Measurements from ENCODE around the gene METTL22.

METTL22 gene

DNA sequence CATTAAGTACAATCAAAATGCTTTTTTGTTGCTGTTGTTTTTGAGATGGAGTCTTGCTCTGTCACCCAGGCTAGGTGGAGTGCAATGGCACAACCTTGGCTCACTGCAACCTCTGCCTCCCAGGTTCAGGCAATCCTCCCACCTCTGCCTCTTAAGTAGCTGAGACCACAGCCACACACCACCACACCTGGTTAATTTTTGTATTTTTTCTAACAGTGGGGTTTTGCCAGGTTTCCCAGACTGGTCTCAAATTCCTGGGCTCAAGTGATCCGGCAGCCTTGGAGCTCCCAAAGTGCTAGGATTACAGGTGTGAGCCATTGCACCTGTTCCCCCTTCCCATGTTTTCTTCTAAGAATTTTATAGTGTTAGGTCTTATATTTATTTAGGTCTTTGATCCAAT lies 48.0 kb downstream of the METTL22 start:
- DNase-seq = no peak

DNA sequence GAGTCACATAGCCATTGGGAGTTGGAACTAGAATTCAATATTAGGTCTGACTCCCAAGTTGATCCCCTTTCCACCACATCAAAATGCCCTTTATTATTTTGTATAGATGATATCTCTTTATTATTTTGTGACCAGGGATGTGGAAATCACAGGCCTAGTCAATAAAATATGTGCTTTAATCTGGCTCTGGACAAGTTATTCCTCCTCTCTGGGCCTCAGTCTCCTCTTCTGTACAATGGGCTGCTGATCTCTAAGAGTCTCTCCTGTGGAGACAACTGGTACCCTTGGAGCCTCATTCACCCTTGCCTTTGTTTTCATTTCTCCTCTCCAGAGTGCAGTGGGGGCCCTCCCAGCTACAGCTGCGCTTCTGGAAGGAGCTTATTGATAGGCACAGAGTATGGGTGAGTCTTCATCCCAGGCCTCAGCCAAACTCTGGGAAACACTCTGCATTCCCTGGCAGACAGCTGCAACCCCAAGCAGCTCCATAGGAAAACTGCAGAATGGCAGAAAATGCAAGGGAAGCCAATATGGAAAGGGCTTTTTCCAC lies 48.6 kb downstream of the METTL22 start:
- DNase-seq = no peak

DNA sequence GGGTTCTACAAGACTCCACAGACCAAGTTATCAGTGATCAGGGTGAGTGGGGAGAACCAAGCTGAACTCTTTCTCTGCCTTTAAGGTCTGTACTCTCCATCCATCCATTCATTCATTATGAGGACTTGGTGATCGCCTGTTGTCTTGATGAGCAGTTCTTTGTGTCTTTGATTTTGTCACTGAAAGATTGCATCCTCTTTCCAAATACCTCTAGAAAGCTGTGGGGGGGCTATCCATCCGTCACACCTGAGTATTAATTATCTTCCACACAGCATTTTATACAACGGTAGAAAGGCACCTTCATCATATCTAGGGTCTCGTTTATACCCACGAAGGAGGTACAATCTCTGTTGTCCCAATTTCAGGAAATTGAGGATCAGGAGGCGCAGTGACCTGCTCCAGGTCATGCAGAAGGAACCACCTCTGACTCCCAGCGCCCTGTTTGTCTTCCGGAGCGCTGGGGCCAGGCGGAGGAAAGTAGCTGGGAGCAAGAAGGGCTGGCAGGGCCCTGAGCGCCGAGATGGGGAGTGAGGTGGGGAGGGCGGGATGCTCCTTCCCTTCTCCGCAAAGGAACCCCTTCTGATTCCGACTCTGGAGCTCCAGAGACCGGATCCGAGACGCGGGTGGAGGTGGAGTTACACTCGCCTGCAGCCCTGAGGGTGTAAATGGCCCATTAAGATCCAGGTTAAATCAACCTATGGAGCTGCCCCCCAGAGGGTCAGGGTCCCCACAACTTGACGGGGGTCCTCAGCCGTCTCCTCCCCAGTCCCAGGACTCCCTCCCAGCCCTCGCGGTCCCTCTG lies 52.3 kb downstream of the METTL22 start:
- no peak for DNase-seq

DNA sequence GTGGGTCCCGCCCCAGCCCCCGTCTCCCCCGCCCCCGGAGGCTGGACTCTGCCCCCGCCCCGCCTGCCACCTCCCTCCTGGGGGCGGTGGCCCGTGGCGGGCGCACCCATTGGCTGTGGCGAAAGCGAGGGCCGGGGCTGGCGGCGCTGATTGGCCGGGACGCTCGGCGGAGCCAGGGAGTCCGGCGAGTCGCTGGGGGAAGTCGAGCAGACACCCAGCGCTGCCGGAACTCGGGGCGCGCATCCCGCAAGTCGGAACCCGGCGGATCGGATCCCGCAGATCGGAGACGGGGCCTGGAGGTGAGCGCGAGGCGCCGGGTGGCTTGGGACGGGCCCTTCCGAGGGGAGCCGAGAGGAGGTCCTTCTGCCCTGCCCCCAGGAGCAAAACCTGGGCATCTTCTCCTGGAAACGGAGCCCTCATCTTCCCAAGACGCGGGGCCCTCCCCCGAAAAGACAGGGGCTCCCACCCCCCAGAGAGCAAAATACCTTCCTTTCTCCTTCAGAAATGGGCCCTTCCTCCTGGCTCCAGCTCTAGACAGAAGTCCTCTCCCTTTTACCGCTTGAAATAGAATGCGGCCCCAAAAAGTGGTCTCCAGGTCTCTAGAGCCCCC lies 53.0 kb downstream of the METTL22 start, which contains the start of gene ABAT:
TSS of gene ABAT (plus strand) at position 205 of the 610 bp plus-strand sequence. CDS start 61,123 bp downstream, outside the sequence.
- peak; percentile 14 for DNase-seq

DNA sequence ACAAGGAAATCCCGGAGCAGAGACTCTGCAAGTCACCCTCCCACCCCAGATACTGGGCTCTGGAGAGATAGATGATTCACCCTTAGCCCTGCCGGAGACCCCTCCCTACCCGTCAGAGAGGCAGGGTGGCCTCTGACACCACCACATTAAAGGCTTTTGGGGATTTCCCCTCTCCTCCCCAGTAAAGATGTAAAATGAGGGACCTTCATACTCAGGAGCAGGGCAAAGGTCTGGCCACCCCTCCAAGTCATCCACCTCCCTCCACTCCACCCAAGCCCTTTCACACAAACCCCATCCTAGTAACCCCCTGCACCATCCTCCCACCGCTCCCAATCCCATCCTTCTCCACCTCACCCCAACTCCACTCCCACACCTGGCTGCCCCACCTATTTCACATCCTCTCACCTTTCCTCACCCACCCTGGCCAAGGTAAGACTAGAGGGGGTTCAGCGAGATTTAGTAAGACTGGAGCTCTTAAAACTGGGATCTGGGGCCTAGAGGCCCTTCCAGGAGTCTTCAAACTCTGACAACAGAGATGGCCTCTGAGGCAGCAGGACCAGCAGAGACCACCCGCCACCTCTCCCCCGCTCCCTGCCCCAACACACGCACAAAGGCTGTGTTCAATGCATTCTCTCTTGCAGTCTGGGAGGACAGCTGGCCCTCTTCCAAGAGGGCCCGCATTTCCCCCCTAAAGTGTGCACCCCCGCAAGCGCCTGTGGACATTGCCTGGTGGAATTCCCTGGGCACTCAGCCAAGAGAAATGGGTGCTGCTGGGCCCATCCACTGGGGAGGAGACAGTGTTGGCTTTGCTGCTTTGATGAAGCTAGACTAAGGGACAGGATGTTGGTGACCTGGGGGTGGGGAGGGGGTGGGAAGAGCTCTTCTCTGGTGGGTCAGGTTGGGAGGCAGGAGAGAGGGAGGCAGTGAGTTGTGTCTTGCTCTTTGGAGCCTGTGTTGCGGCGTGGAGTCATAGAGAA lies 54.0 kb downstream of the METTL22 start:
- DNase-seq = no peak

DNA sequence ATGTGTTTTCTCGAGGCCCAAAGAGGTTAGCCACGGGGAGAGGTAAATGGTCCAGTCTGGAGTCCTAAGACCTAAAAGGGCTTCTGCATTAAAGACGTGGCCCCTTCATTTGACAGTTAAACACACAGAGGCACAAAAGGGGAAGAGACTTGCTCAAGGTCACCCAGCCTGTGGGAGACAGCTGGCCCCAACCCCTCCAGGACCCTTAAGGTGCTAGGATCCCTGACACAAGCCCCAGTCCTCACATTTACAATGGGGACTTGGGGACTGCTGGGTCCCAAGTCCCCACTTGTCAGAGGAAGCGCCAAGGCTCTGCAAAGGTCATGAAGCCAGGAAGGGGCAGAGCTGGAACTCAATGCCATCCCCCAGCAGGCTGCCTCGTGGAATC lies 54.7 kb downstream of the METTL22 start:
- no peak for DNase-seq

DNA sequence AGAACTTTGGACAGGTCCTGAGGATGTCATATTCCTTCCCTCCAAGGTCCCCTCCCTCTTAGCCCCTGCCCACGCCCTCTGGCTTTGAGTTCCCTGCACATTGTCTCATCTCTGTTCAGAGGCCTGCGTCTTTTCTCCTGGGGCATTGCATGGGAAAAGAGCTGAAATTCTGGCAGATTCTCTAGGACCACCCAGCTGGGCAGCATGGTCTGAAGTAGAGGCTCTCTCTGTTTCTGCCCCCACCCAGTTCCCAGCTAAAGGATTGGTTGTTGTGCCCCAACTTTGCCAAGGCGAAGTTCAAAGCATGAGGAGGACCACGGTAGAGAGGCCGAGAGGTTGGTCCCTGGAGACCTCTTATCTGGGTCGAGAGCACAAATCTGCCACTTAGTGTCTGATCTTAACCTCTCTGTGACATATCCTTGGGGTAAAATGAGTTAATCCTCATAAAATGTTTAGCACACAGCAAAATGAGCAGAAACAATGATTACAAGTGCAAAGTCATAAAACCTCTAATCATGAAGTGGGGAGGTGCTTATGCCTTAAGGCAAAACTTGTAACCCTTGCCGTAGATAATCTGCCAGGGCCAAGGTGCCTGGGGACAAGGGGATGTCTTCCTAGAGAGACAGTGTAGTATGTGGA lies 55.4 kb downstream of the METTL22 start:
- peak; percentile 6 for DNase-seq

DNA sequence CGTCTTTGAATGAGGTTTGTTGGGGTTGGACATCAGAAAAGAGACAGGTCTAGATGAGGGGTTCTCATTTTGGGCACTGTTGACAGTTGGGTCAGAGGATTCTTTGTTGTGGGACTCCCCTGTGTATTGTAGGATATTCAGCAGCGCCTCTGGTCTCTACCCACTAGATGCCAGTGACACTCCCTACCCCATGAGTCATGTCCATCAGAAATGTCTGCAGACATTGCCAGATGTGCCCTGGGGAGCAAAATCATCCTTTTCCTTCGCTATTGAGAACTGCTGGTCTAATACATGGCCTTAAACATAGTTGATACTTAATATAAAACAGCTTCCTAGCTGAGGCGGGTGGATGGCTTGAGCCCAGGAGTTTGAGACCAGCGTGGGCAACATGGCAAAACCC lies 56.0 kb downstream of the METTL22 start:
- DNase-seq = no peak

DNA sequence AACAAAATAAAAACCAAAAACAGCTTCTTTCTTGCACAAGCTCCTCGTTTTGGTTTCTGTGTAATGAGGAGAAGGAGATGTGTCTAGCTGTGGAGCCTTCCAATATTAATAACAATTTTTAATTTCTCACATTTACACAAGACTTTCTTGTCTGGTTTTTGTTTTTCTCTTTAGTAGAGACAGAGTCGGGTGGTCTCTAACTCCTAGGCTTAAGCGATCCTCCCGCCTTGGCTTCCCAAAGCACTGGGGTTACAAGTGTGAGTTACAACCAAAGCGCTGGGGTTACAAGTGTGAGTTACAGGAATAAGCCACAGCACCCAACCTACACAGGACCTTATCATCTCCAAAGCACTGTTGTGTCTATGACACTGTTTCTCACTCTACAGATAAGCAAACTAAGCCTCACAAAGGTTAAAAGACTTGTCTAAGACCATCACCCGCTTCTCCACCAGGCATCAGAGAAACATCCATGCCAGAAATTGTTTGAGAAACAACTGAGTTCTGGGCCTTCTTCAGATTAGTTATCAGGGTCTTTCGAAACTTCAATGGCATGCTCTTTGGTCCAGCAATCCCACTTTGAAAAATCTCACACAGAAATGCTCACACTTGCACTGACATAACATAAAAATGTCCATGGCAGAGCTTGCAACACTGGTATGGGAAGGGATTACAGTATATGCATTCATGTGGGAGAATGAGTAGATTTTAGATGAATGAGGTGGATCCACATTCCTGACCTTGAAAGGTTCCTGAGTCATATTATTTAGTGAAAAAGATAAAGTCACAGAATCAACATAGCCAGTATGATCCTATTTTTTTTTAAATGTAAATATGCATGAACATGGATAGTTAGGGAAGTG lies 56.8 kb downstream of the METTL22 start:
- no peak for DNase-seq

DNA sequence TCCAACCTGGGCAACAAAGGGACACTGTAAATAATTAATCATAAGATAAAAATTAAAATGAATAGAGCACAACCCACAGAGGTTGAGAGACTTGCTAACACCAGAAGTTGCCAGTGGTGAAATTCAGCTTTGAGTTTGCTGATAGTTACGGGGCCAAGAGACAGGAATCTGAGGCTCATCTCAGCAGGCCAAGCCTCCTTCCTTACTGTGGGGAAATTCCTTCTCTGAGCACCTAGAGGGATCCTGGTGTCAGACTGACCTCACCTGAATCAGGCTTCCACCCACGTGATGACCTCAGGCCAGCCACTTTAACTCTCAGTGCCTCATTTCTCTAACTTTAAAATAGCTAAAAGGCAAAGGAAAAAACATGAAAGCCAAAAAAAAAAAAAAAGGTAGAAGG lies 57.7 kb downstream of the METTL22 start:
- no peak for DNase-seq

DNA sequence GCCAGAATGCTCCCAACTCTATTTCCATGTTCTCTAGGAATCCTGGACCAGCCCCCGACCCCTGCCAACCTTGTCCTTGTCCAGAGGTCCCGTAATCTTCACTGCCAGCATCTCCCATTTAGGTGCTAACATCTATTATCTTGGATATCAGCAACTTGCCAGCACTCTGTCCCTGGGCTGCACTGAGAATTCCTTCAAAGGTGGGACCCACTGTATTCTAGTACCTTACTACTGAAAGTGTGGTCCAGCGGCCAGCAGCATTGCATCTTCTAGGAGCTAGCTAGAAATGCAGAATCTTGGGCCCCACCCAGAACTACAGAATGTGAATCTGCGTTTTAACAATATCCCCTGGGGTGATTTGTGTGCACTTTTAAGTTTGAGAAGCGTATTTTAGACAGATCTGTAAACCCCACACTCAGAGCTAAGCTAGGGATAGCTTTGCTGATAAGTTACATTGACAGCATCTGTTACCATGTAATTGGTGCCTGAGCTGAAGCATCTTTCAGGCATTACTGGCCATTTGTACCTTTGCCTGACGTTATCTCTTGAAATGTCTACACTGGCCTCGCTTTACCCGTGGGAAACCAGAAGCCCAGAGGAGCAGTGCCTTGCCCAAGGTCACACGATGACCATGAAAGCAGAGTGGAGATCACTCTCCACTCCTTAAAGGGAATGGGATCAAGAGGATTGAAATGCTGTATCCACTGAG lies 61.2 kb downstream of the METTL22 start:
- DNase-seq = no peak

DNA sequence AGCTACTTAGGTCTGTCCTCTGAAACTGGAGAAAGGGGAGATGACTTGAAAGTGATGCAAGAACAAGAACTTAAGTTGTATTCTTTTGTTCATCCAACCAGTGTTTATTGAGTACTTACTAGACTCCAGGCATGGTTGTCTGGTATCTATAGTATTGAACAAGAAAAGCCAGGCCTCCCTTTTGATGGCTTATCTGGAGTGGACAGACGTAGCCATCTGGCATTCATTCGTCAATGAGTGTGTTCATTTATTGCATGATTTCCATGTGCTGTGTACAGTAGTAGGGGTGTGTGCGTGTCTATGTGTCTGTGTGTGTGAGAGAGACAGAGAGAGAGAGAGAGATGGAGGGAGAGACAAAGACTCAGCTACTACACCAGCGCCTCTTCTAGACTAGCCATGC lies 62.1 kb downstream of the METTL22 start:
- no peak for DNase-seq

DNA sequence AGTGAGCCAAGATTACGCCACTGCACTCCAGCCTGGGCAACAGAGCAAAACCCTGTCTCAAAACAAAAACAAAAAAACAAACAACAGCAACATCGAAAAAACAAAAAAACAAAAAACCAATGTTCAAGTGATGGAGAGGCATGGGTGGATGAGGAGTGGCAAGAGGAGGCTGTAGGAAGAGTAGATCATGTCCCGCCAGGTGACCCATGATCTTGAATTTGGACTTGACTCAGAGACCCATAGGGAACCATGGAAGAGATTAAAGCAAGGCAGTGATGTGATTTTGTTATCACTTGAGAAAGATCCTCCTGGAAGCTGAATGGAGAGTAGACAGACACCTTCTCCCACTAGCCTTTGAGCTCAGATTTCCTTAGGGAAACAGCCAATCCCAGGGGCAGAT lies 64.1 kb downstream of the METTL22 start:
- DNase-seq = no peak

DNA sequence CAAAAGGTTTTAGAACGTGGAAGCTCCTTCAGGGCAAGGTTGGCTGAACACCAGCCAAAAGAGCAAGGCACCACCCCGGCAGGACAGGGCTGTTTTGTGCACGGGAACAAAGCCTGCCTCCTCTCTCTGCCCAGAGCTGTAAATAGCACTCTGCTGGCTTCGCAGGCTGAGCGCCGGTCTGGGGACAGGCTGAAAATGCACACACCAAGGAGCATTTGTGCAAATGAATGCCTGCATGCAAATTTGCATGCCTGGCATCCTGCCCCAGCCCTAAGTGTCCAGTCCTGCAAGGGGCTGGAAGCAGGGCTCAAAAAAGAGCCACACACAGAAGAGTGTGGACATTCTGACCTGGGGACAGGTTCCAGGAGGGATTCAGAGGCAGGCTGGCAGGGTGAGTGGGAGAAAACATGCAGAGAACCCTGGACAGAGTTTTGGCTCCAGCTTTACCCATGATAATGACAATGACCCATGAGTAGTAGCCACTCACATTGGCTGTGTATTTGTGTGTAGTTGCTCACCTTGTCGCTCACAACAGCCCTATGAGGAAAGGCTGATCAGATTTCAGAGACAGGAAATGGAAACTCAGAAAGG lies 64.6 kb downstream of the METTL22 start:
- DNase-seq = peak; percentile 28

DNA sequence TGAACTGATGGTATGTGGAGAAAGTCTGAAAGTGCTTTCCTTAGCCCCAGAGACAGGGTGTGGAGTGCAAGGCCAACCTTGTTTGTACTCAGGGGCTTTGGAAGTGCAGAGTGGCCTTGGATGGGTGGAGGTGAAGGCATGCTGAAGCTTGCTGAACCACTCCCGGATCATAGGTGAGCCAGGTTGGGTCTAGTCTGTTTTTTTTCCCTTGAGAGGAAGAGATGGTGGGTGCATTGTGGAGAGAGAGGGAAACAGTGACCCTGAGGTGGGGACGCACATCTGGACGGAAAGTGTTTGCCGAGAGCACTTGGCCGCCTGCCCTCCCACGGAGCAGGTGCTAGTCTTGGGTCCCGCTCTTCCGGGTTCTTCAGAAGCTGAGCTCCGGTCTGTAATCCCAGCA lies 65.4 kb downstream of the METTL22 start:
- DNase-seq = peak; percentile 59

DNA sequence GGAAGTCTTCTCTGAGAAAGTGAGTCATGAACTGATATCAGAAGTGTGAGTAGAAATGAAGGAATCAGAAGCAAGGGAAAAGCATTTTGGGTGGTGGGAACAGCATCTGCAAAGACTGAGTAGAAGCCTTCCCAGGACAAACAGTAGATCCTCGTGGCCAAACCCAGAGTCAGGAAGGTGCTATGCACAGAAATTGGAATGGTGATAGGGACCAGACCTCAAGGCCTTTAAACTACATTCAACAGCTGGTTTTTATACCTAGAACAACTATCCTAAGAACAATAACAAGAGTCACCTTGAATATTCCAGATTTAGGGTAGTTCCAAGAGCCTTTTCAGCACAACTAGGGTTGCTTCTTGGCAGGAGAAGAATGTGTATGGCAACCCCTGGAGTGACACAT lies 68.2 kb downstream of the METTL22 start:
- no peak for DNase-seq

DNA sequence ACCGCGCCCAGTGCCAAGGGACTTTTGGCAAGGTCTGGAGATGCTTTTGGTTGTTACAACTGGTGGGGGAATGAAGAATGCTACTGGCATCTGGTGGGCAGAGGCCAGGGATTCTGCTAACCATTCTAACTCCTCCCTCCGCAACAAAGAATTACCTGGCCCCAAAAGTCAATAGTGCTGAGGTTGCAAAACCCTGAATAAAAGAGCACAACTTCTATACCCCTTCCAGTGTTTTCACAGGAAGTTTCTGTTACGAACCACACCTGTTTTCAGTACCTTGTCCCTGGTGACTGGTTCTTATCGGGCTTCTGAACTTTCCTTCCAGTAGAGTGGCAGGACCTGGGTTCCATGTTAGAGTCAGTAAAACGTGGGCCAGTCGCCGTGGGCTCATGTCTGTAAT lies 70.2 kb downstream of the METTL22 start:
- DNase-seq = no peak

DNA sequence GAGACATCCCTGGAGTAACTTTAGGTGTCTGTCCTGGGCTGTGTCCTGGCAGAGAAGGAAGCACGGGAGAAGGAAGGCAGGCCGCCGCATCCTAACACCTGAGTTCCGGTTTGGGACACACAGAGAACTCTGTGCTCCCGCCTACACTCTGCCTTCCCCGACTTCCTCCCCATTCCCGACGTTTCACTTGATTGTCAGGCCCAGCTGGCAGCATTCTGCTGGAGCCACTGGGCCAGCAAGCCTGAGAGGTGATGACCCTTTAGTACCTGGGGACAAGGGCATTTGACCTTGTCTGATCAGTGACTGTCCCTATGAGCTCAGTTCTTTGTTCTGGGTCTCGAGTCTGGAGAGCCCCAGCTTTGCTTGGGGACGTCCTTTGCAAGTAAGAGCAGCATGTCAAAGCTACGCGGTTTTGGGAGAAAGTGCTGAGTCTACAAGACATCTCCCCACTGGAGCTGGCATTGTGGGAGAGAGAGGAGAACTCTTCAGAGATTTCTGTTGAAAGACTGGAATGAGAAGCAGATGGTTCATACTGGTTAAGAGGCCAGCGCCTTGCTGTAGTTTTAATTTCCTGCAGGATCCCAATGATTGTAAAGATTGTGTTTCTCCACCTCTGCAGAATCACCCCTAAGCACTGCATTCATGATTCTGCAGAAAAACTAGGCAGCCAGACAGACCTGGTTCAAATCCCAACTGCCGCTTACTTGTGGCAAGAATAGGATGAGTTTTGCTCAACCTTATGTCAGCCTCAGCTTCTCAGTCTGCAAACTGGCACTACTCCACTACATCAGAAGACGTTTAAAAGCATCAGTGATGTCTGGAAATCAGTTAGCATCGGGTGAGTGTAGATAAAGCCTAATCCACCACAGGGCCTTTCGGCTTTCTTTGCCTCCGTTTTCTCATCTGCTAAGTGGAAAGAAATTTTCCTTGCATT lies 73.6 kb downstream of the METTL22 start:
- no peak for DNase-seq

DNA sequence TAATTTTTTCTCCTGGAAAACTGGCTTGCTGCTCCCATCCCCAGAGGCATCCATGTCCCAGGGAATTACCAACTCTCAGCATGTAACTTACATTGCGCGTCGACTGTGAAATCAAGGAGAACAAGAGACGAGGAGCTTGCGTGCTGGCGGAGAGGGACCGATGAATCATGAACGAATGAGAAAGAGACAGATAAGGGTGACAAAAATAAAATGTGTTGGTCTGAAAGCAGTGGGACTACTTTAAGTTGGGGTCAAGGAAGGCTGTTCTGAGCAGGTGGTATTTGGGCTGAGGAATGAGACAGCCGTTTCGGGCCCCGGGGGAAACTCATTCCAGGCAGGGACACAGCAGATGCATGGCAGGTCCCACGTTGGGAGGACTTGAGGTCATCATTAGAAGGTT lies 75.4 kb downstream of the METTL22 start:
- no peak for DNase-seq

Measured in DMS79 (cell line).